Erythroblast (primary cell): ENCODE data around the gene TMEM221.

ENCODE experiments used
- GATA1 ChIP-seq: IDR thresholded peaks from 2 replicates; pipeline ENCODE4 v1.6.1; 2011; ENCODE audit warnings: low read depth, mild to moderate bottlenecking, control low read depth, low read length, moderate library complexity
- POLR2A ChIP-seq: IDR thresholded peaks from 2 replicates; pipeline ENCODE4 v1.6.1; 2011; ENCODE audit warnings: mild to moderate bottlenecking, low read length

DNA sequence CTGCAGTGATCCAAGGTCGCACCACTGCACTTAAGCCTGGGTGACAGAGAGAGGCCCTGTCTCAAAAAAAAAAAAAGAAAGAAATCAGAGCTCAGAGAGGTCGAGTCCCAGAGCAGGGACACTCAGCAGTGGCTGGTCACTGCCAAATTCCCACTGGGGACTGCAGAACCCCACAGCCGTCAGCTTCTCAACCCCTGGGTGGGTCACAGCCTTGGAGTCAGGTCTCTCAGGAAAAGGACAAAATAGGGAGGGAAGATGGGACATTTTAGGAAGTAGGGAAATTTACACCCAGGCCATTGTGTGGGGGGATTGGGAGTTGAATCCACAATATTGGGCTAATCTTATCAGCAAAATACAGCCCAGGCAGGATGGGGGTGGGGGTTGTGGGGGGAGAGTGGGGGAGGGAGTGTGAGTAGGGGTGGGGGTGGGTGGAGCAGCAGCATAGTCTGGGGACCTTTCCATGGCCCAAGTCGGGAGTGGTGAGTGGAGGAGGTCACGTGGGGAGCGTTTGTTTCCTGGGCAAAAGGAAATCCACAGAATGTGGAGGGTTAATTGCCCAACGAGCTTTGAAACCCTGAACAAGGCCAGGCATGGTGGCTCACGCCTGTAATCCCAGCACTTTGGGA is 49.5 kb downstream of the TMEM221 start:
- no peak for TF ChIP-seq POLR2A
- TF ChIP-seq GATA1: no peak
